Measurements from ENCODE around the gene LEPR.
A peak's percentile ranks its signal among the peaks of the same experiment; 100 is the strongest.
"Not testable (repeated sequence)": the region's sequence is repeated elsewhere in the genome, so short reads cannot be mapped to it uniquely, and the experiment has no call there.

LEPR gene

GRCh38 chr1:65437616-65438015 is 17.1 kb downstream of the LEPR start:
- DNase-seq, result no peak

GRCh38 chr1:65440322-65440900 is 19.9 kb downstream of the LEPR start:
- DNase-seq, result no peak

- DNase-seq, result no peak
These were observed 20.4 kb downstream of the LEPR start for GRCh38 chr1:65440915-65441314.

- DNase-seq, result no peak
These were observed 21.0 kb downstream of the LEPR start for GRCh38 chr1:65441464-65441863.

DNA sequence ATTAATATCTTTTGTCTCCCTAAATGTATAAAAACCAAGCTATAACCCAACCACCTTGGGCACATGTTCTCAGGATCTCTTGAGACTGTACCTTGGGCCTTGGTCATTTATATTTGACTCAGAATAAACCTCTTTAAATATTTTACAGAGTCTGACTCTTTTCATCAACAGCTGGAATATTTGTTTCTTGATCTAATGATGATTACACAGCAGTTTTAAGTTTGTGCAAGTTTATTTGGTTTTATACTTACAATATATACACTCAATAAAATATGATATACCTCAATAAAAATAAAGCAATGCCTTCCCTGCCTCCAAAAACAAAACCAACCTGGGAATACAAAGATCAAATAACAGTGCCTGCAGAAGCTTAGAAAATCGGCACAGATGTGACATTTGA is 22.0 kb downstream of the LEPR start:
- DNase-seq, result no peak

- no peak for DNase-seq
These were observed 23.2 kb downstream of the LEPR start for GRCh38 chr1:65443647-65444046.

DNA sequence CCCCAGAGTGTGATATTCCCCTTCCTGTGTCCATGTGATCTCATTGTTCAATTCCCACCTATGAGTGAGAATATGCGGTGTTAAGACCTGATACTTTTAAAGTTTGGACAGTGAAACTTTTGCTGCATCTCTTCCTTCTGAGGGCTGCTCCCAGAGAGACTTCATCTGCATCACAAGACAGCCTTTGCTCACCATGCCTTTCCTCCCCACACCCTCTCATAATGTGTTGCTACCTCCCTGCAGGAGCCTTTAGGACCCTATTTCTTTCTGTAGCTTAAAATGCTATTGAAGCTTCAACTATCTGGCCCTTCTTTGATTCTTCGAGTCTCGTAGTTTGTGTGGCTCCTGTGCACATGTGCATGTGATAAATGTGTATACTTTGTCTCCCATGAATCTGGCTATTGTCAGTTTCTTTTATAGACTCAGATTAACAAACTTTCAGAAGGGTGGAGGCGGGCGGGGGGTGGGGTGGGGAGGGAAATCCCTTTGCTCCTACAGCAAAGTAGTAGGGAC is 23.7 kb downstream of the LEPR start:
- no peak for DNase-seq

DNA sequence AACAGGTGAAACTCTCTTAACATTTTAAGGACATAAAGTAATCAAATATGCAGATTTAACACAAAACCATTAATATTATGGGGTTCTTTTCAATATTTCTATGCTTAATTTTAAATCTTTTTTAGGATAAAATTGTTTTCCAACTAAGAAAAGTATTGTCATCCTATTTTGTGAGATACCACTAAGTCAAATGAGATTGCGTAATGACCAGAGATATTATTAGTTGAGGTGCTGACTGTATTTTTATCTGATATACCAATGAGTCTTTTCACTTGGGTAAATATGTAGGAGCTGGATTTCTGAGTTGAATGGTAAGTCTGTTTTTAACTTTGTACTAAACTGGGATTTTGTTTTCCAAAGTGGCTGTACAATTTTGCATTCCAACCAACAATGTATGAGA is 25.4 kb downstream of the LEPR start:
- DNase-seq, result no peak

DNA sequence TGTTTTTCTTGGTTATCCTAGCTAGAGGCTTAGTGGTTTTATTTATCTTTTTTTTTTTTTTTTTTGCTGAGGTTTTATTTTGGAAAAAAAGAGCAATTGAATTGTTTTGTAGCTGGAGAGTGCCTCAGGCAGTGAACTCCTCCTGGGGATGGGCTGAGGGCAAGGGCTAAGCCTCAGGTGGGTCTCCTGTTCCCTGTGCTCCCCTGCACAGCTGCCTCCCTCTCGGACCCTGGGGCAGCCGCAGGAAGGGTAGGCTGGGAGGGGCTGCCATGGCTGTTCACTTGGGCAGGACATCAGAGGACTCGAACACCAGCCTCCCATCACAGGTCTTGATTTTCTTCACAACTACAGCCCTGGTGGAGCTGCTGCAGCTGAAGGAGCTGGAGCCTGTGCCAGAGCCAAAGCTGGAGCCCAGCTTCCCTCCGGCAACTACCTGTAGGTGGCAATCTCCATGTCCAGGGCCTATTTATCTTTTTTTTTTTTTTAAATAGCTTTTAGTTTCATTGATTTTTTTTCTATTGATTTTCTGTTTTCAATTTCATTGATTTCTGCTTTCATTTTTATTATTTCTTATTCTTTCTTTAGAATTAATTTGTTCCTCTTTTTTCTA is 28.9 kb downstream of the LEPR start:
- DNase-seq, result no peak

DNA sequence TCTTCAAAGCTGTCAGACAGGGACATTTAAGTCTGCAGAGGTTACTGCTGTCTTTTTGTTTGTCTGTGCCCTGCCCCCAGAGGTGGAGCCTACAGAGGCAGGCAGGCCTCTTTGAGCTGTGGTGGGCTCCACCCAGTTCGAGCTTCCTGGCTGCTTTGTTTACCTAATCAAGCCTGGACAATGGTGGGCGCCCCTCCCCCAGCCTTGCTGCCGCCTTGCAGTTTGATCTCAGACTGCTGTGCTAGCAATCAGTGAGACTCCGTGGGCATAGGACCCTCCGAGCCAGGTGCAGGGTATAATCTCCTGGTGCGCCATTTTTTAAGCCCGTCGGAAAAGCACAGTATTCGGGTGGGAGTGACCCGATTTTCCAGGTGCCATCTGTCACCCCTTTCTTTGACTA is 35.2 kb downstream of the LEPR start:
- not testable (repeated sequence) for DNase-seq

GRCh38 chr1:65456481-65456880 is 36.0 kb downstream of the LEPR start:
- DNase-seq, result no peak

GRCh38 chr1:65457868-65458267 is 37.4 kb downstream of the LEPR start:
- DNase-seq, result no peak

GRCh38 chr1:65458730-65459396 is 38.4 kb downstream of the LEPR start:
- DNase-seq, result no peak

DNA sequence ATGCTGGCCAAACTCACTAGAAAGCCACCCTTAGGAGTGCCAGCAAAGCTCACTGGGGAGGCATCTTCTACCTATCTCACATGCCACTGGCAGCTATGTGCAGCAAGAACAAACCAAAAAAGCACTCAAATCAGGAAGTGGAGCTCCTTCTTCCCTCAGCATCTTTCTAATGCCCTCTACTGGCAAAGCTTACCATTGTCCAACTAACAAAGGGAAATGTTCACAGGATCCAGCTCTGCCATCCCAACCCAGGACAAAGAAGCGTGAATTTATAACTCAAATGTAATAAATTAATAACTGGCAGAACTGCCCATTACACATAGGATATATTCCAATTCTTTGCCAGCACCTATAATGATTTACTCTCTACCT is 38.9 kb downstream of the LEPR start:
- DNase-seq, result peak; percentile 51

DNA sequence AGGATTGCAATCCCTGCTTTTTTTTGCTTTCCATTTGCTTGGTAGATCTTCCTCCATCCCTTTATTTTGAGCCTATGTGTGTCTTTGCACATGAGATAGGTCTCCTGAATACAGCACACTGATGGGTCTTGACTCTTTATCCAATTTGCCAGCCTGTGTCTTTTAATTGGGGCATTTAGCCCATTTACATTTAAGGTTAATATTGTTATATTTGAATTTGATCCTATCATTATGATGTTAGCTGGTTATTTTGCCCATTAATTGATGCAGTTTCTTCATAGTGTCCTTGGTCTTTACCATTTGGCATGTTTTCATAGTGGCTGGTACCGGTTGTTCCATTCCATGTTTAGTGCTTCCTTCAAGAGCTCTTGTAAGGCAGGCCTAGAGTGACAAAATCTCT is 45.4 kb downstream of the LEPR start:
- not testable (repeated sequence) for DNase-seq

- DNase-seq, result peak; percentile 73
These were observed 47.1 kb downstream of the LEPR start for GRCh38 chr1:65467536-65467935.

- peak; percentile 2 for DNase-seq
These were observed 48.8 kb downstream of the LEPR start for GRCh38 chr1:65469126-65469888.

GRCh38 chr1:65469889-65470340 is 49.4 kb downstream of the LEPR start:
- peak; percentile 66 for DNase-seq
